GM18505 (cell line): Measurements from ENCODE around the gene ETV6.

Experiments
- ATAC-seq: cut with Tn5 transposase; IDR thresholded peaks from one replicate; pipeline ENCODE4 v1.9.1; 2021; ENCODE audit not compliant: unreplicated experiment
- POLR2A ChIP-seq: IDR thresholded peaks from 4 replicates; pipeline ENCODE4 v1.6.1; 2011; ENCODE audit warnings: borderline replicate concordance; ENCODE audit not compliant: insufficient read depth, insufficient read length; ENCODE audit errors: extremely low read depth

The ETV6 gene

DNA sequence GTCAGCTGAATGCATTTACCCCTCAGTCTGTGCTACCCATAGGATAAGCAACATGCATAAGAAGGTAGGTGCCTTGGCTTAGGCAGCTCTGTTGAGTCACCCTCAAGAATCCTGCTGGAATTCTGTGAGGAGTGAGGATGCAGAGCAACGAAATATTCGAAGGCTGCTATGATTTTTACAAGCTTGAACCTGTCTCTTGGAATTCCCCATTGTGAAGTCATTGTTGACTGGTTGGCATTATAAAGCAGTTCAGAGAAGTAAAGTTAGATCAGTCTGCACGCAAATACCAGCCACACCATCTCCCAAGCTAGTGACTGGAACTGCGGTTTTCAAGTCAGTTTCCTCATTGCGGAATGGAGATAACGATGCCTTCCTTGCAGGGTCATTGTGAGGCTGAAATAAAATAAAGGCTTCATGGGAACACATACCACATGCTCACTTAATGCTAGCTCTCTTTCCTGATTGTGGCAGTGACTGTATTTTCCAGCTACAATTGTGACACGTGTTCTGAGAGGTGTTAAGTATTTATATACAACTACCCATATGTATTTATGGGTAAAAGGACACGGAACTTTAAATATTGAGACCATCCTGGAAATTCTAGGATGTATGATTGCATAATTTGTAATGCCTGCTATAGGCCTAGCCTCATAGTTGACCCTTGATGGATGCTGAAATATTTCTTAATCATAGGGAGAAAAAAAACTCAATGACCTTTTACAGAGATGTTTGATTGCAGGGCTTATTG is 96.7 kb downstream of the ETV6 start:
- peak; percentile 35 for TF ChIP-seq POLR2A
- ATAC-seq = peak; percentile 37

DNA sequence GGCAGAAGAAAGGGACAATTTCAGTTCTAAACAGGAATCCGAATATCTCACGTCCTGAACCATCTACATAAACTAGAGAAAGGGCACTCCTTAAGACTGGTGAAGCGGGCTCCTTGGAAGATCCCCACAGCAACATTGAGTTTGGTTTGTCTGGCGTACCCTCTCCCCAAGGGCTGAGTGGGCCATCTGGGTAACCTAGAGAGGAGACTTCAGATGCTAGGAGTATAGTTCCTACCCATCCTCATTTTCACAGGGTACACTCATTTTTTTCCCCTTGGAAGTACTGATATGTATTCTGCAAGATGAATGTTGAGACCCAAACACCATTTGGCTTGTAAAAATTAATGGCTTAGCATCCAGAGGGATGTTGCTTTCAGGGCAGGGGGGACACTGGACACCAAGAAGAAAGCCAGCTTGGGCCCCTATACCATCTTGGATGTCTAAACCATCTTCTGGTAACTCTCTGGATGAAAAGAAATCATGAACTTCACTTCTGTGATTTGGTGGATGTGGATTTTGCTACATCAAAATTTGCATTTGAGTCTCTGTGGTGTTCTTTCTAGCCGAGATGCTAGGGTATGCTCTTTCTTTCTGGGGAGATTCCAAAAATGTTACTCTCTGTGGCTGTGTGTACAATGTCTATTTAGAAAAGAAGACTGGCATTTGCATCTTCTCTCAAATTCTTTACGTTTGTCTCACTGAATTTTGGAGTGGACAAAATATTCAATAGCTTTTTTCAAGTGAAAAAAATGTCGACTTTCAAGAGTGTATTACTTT is 97.7 kb downstream of the ETV6 start:
- no peak for TF ChIP-seq POLR2A
- ATAC-seq = no peak

DNA sequence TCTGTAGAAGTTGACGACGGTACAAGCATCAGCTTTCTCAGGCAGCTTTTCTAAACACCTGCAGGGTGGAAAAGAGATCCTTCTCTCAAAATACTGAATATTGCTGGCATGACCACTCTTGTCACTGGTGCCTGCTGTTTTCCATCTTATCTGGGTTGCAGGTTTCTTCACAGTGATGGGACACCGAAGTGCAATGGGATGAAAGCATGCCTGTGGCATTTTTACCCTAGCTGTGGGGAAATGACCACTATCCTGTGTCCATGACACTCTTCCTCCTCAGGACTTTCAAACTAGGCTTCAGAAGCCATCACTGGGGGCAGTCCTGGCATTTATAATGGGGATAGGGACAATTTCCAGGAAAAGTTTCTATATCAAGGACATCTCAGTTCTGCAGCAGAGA is 98.5 kb downstream of the ETV6 start:
- no peak for TF ChIP-seq POLR2A
- no peak for ATAC-seq

DNA sequence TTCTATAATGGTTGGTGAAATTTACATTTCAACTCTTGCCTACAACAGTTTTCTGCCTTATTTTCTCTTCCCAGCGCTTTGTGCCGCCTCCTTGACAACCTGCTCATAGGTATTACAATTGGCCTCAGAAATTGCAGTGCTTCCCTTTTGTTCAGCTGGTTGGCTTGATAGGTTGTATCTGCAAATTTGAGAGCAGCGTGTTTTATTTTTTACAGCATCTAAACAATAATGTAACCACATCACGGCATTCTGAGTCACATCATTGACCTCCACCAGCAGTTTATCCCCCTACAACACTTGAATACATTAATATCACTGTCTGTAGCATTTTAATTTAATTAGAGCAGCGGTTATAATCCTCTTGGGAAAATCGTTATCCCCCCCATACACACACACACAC is 99.4 kb downstream of the ETV6 start:
- no peak for TF ChIP-seq POLR2A
- no peak for ATAC-seq

DNA sequence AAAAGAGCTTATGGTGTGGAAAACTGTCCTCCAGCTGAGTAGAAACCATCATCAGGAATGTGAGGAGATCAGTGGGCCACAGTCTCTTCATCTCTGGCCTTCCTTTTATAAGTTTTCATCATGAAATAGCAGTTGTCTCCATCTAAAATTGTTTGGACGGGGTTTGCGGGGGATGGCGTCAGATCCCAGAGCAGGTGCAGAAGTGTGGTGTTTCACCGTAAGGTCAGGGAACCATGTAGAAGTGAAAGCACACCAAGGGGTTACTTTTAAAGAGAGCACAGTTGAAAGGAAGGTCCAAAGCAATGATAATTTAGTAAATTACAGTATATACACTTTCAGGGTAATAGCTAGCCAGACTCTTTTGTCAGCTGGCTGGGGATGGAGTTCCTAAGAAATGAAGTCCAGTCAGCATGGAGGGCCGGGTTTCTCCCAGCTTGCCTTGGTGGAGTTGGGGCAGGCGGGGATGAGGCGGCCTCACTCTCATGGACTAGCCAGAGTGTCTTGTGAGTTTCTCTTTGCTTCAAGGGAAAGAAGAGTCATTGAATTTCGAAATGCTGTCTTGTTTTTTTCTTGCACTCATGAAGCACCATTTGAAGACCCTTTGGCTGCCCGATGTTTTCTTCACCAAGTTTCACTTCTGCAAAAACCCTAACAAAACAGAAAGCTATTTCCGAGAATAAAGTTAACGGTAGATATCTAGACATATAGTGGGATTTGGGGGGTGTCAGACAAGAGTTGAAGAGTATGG is 100.6 kb downstream of the ETV6 start:
- peak; percentile 45 for ATAC-seq
- peak; percentile 59 for TF ChIP-seq POLR2A

DNA sequence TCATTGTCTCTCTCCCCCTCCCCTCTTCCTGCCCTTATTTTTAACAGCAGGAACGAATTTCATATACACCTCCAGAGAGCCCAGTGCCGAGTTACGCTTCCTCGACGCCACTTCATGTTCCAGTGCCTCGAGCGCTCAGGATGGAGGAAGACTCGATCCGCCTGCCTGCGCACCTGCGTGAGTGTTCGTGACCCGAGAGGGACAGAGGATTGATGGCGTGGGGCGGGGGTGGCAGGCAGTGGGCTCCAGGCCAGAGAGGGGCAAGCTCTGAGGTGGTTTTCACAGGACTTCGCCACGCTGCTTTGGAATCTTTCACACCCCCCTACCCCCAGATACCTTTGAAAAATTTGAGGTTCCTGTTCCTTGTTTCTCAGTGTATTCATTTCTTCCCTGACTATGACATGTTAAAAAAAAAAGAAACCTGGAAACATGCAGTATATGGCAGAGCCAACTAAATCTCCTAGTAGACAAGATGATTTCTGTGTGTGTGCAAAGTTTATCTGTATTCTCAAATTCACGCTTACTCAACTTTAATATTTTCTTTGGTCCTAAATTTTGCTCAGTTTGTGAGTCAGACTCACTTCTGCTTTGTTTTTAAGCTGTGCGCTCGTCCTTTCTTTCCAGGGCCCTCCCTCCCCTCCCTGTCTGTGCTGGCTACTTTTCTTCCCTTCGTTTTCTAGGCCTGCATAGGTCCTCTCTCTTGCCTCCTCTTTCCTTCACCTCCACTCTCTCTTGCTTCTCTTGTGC is 103.1 kb downstream of the ETV6 start:
- TF ChIP-seq POLR2A = peak; percentile 17
- ATAC-seq = no peak

DNA sequence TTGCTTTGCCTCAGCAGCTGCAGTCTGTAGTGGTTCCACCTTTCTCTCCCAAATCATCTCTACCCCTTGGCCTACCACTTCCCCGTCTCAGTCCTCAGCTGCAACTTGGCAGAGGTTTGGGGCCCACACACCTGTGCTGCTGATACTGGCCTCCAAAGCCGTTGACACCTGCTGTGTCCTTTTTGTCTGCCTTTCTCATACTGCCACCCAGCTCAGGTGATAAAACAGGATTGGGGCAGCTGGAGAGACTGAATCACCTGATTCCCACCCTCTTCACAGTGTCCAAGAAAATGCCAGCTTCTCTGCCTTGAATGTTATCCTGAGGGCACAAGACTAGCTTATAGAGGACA is 103.7 kb downstream of the ETV6 start:
- no peak for TF ChIP-seq POLR2A
- no peak for ATAC-seq

DNA sequence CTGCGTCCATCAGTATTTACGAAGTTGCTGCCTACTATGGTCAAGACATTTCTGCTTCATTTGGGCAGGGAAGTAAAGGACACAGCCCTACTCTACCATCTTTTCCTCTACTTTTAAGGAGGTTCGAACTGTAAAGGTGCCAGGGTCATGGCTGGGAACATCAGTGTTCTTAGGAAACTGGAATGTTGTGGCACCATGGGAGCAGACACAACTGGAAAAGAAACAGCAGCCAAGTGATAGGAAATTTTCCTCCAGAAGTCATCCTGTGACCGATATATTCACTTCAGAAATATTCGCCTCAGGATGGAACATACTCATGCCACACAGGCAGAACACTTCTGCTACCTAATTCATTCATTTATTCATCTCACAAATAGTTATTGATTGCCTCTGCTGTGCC is 104.4 kb downstream of the ETV6 start:
- ATAC-seq = no peak
- TF ChIP-seq POLR2A = no peak

DNA sequence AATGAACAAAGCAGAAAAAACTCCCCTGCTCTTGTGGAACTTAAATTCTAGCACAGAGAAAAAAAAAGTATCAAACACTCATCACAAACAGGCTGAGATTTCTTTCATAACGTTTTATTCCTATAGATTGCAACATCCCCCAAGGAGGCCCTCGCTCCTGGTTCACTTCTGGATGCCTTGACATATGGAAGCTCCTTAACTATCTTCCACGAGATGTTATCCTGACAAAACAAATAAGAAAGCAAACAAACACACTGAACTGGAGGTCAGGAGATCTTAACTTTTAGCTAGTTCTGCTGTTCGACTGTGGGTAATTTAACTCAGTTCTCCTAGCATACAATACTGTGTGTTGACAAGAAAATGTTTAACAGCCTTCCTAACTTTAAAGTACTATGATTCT is 104.8 kb downstream of the ETV6 start:
- no peak for ATAC-seq
- no peak for TF ChIP-seq POLR2A

DNA sequence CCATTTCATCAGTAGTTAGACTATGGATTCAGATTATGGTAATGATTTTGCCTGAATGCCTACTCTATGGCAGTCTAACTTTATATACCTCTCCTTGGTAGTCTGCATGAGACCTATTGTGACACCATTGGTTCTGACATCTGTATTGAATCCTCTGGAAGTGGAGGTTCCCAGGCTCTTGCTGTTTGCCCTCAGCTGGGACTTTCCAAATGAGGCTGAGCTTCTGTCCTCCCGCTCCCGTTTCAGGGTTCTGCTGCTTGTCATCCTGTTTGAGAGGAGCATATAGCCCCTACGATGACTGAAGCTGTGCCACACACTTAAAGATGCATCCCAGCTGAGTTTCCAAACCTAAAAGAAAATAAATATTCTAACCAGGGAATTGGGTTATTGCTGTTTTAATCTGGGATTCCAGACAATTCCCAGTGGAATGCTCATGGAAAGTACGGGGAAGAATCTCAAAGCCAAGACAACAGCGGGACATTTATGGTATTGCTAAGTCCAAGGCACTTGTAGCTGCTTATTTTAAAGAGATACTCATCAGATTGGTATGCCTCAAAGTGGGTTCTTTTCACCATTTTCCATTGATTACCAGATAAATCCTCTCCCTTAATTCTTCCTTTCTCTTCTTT is 105.9 kb downstream of the ETV6 start:
- TF ChIP-seq POLR2A = no peak
- ATAC-seq = no peak

DNA sequence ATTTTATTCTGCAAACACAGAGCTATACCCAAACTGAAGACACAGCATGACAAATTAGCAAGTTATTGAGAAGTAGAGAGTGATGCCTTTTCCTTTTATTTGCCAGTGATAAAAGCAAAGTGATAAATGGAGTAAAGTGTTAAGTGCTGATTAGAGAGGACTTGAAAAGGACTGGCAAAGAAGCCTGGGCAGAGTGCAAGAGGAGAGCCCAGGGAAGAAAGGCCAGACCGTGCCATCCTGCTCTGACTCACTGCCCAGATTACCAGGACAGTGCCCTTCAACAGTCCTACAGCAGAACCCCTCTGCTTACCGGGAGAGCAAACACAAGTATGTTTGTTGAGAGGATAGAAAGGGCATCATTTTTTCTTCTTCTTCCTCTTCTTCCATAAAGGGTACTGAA is 106.5 kb downstream of the ETV6 start:
- no peak for TF ChIP-seq POLR2A
- no peak for ATAC-seq

DNA sequence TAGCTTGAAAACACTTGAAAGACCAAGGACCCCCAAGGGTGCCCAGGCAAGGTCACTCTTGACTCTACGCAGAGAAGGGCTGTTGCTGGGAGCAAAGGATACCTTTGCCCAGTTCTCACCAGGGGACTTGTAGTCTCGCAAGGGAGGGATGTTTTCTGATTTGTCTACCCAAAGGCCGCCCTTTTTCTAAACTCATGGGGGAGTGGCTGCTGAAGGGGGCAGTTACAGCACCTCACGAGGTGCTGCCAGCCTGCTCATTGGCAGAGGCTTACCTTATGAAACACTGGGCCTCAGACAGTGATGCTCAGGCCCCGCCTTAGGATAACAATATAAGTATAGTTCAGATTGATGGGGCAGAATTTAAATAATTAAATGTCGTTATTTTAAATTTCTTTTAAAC is 107.0 kb downstream of the ETV6 start:
- no peak for ATAC-seq
- TF ChIP-seq POLR2A = no peak

DNA sequence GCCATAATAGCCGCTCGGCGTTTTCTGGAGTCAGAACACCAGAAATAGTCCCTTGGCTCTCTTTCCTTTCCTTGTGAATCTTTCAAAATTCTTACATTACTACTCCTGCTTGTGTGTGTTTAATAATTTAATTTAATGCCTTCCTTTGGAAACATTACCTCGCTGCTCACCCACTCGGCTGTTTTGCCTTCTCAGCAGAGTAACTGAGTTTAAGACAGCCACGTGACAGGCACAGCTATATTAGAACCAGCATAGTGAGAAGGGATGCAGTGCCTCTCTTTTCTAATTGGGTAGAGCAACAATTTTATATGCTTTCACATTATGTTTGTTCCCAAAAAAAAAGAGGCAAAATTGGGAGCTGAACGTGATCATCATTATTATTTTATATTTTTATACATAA is 107.6 kb downstream of the ETV6 start:
- TF ChIP-seq POLR2A = no peak
- no peak for ATAC-seq
